ENCODE measurements around the gene P2RX4. TPM values are rescaled to one million over a fixed set of nuclear protein-coding genes. Genes with fewer than 3 reads are reported as not detected.

P2RX4 gene
- total RNA-seq, 1 experiment from 2014 or later, result 17.1 TPM

DNA sequence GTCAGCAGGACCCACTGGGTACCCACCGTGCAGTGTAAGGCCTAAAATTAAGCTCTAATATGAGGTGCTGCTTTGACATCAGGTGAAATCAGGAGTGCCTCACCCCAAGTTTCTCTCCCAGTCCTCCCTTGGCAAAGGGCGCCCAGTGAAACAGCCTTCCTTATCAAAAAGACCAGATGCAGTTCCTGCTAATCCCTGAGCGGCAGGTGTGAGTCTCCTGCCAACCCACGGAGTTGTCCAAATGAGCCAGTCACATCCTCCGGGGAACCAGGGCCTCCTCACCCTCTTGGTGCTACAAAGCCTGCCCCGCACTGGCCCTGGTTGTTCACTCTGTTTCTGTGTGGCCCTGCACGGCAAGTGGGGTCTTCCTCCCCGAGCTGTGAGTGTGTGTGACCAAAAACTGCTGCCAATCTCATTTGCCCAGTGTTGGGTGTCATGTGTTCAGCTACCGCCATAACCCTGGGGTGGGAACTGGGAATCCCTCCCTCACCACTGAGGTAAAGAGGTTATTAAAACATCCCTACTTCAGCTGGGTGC lies 20.2 kb upstream of the P2RX4 start (continued):
- TF ChIP-seq SRF (IDR thresholded peaks at IDR 0.05; ENCODE audit: low read depth) (no peak), SP1 (IDR thresholded peaks at IDR 0.05; ENCODE audit: low read depth) (no peak), SIN3A (IDR thresholded peaks at IDR 0.05; ENCODE audit: low read depth) (no peak), YY1 (IDR thresholded peaks at IDR 0.05; ENCODE audit: extremely low read depth, insufficient replicate concordance, low read depth, low read length) (no peak), POLR2AphosphoS5 (IDR thresholded peaks at IDR 0.05; ENCODE audit: low read depth, low read length) (no peak), REST (IDR thresholded peaks at IDR 0.05; ENCODE audit: low read depth) (no peak), CBX3 (IDR thresholded peaks at IDR 0.05; ENCODE audit: low read depth) (no peak), ZNF274 (IDR thresholded peaks at IDR 0.05; ENCODE audit: low read depth, low read length) (no peak)
- TF ChIP-seq, protein P1, sequence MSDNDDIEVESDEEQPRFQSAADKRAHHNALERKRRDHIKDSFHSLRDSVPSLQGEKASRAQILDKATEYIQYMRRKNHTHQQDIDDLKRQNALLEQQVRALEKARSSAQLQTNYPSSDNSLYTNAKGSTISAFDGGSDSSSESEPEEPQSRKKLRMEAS (IDR thresholded peaks at IDR 0.05), result no peak

DNA sequence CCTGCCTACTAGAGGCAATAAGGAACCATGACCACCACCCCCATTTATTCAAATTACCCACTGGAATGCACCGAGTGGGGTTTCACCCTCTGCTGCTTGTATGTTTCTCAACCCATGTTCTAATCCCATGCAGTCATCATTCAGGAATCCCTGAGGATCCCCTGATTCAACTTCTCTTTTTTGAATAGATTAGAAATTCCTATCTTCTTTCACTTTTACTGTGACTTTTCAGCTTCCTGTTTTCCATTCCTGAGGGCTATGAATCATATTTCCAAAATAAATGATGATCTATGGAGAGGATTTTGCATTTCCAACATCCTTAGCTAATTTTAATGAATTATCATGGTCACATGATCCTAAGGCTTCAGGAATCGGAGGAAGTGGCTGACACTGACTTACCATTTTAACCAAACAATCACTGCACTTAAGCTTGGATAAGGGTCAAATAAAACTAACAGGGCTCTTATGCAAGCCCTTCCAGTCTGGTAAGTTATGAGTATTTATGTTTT lies 19.4 kb upstream of the P2RX4 start:
- CTCF ChIA-PET, result no interaction called here
- Histone ChIP-seq H3K79me2 (ENCODE audit: insufficient read depth, low read length) (no peaks in the 10 kb centered on the region), H4K20me1 (ENCODE audit: insufficient read depth) (no peaks in the 10 kb centered on the region), H3K4me3 (replicated peaks in 1 of 2; ENCODE audit: low read depth in 1 of 2, low read length in 2 of 2) (no peak overlapping the region), H3K27me3 (ENCODE audit: insufficient read depth, low read length) (no peaks in the 10 kb centered on the region), H2AFZ (ENCODE audit: low read depth, low read length, poor library complexity, severe bottlenecking) (no peak overlapping the region), H3K9ac (ENCODE audit: low read length) (no peak overlapping the region), H3K36me3 (ENCODE audit: control insufficient read depth in 1 of 2, insufficient read depth in 2 of 2, low read length in 2 of 2) (no peaks in the 10 kb centered on the region), H3K9me2 (ENCODE audit: insufficient read depth) (no peaks in the 10 kb centered on the region), H3K9me3 (ENCODE audit: control insufficient read depth in 1 of 2, insufficient read depth in 1 of 2, low read depth in 1 of 2, low read length in 2 of 2) (no peaks in the 10 kb centered on the region), H3K27ac (ENCODE audit: low read depth, low read length) (no peak overlapping the region), H3K4me2 (ENCODE audit: low read length) (no peak overlapping the region), H3K4me1 (ENCODE audit: control insufficient read depth in 1 of 2, insufficient read depth in 2 of 2, low read length in 2 of 2) (no peaks in the 10 kb centered on the region)
- POLR2A ChIA-PET, result no interaction called here
- intact Hi-C loops (cut with micrococcal nuclease), result no loop called here
- no TSS peak for BruUV-seq (replicated peaks)
- RAD21 ChIA-PET (ENCODE audit: low non-redundant PET in 1 of 2, low total read pairs in 2 of 2, uncharacterized antibody in 2 of 2, unreplicated experiment in 2 of 2), result no interaction called here
- DNase-seq (ENCODE audit: low read depth, low spot score) (no peak), ATAC-seq (no peak)
- TF ChIP-seq ZFX (IDR thresholded peaks at IDR 0.05), result no peak
- TF ChIP-seq JUND (IDR thresholded peaks at IDR 0.05), result no peak

All from HCT116 (cell line).